ENCODE data around the gene TNP2.

DNA sequence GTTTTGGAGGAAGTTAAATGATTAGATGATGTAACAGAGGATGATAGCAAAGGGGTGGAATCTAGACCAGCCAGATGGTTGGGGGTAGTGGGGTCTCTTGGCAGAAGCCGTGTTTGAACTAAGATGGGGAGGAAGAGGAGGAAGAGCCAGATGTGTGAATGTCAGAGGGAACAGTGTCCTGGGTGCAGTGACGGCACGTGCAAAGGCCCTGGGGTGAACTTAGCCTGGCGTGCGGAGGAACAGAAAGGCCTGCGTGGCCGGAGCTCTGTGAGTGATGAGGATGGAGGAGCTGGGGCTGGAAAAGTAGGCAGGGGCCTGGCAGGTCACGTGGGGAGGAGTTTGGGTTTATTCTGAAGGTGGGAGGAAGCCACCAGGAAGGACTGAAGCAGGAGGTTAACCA, 49.7 kb upstream of the TNP2 start:
- TF ChIP-seq, protein P1, sequence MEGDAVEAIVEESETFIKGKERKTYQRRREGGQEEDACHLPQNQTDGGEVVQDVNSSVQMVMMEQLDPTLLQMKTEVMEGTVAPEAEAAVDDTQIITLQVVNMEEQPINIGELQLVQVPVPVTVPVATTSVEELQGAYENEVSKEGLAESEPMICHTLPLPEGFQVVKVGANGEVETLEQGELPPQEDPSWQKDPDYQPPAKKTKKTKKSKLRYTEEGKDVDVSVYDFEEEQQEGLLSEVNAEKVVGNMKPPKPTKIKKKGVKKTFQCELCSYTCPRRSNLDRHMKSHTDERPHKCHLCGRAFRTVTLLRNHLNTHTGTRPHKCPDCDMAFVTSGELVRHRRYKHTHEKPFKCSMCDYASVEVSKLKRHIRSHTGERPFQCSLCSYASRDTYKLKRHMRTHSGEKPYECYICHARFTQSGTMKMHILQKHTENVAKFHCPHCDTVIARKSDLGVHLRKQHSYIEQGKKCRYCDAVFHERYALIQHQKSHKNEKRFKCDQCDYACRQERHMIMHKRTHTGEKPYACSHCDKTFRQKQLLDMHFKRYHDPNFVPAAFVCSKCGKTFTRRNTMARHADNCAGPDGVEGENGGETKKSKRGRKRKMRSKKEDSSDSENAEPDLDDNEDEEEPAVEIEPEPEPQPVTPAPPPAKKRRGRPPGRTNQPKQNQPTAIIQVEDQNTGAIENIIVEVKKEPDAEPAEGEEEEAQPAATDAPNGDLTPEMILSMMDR (IDR thresholded peaks at IDR 0.05 in 2 of 3, conservative IDR thresholded peaks at IDR 0.05 in 1 of 3; ENCODE audit: borderline replicate concordance in 1 of 3, insufficient read depth in 1 of 3, low read depth in 2 of 3, low read length in 2 of 3) = no peak
- TF ChIP-seq CEBPB (IDR thresholded peaks at IDR 0.05; ENCODE audit: low read depth) = no peak
- TF ChIP-seq, protein P2, sequence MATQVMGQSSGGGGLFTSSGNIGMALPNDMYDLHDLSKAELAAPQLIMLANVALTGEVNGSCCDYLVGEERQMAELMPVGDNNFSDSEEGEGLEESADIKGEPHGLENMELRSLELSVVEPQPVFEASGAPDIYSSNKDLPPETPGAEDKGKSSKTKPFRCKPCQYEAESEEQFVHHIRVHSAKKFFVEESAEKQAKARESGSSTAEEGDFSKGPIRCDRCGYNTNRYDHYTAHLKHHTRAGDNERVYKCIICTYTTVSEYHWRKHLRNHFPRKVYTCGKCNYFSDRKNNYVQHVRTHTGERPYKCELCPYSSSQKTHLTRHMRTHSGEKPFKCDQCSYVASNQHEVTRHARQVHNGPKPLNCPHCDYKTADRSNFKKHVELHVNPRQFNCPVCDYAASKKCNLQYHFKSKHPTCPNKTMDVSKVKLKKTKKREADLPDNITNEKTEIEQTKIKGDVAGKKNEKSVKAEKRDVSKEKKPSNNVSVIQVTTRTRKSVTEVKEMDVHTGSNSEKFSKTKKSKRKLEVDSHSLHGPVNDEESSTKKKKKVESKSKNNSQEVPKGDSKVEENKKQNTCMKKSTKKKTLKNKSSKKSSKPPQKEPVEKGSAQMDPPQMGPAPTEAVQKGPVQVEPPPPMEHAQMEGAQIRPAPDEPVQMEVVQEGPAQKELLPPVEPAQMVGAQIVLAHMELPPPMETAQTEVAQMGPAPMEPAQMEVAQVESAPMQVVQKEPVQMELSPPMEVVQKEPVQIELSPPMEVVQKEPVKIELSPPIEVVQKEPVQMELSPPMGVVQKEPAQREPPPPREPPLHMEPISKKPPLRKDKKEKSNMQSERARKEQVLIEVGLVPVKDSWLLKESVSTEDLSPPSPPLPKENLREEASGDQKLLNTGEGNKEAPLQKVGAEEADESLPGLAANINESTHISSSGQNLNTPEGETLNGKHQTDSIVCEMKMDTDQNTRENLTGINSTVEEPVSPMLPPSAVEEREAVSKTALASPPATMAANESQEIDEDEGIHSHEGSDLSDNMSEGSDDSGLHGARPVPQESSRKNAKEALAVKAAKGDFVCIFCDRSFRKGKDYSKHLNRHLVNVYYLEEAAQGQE (IDR thresholded peaks at IDR 0.05; ENCODE audit: low read depth) = no peak
- no peak for TF ChIP-seq EZH2 (IDR thresholded peaks at IDR 0.05)
- TF ChIP-seq POLR2A (IDR thresholded peaks at IDR 0.05; ENCODE audit: borderline replicate concordance, extremely low read depth, insufficient read depth, insufficient read length) = no peak
- TF ChIP-seq RAD21 (IDR thresholded peaks at IDR 0.05; ENCODE audit: low read depth) = no peak
- TF ChIP-seq YY1 (IDR thresholded peaks at IDR 0.05; ENCODE audit: extremely low read depth, insufficient replicate concordance, low read depth, low read length) = no peak
- no peak for TF ChIP-seq ZNF274 (IDR thresholded peaks at IDR 0.05; ENCODE audit: low read depth, low read length)
- no peak for TF ChIP-seq SRF (IDR thresholded peaks at IDR 0.05; ENCODE audit: low read depth)
- TF ChIP-seq POLR2AphosphoS5 (IDR thresholded peaks at IDR 0.05; ENCODE audit: low read depth, low read length) = no peak
- TF ChIP-seq EGR1 (IDR thresholded peaks at IDR 0.05; ENCODE audit: low read depth) = no peak
- TF ChIP-seq SP1 (IDR thresholded peaks at IDR 0.05; ENCODE audit: low read depth) = no peak
- no peak for TF ChIP-seq TCF7L2 (IDR thresholded peaks at IDR 0.05; ENCODE audit: borderline replicate concordance, extremely low read depth, insufficient read depth, insufficient read length)
- TF ChIP-seq JUND (IDR thresholded peaks at IDR 0.05) = no peak
